Measurements from ENCODE around the gene VAPA.

DNA sequence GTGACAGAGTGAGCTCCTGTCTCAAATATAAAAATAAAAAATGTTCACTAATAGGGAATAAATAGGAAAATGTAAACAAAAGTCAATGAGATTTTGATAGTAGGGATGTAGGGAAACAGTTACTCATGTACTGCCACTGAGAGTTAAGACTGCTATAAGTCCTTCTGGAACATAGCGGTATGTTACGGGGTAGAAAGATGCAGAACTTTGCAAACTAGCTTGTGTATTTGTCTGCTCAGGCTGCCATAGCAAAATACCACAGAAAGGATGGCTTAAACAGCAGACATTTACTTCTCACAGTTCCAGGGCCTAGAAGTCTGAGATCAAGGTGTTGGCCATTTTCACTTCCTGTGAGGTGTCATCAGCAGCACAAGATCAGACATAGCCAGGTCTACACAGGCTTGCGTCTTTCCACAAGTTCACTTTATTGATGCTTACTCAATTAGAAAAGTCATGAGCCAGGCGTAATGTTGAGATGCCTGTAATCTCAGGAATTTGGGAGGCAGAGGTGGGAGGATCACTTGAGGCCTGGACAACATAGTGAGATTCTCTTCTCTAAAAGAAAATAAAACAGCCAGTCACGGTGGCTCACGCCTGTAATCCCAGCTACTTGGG lies 19.3 kb upstream of the VAPA start:
- TF ChIP-seq CTCF (conservative IDR thresholded peaks at IDR 0.05; ENCODE audit: low read length) (no peak), EZH2phosphoT487 (IDR thresholded peaks at IDR 0.05; ENCODE audit: borderline replicate concordance, low read depth, low read length) (no peak)
